IPS DF 4.7 (cell line): Measurements from ENCODE around the gene FREM1.

Experiments
- DNase-seq: peaks from one replicate; pipeline ENCODE4 v3.0.0-alpha.2; 2013; ENCODE audit warnings: low spot score; ENCODE audit errors: extremely low read depth

FREM1 gene

DNA sequence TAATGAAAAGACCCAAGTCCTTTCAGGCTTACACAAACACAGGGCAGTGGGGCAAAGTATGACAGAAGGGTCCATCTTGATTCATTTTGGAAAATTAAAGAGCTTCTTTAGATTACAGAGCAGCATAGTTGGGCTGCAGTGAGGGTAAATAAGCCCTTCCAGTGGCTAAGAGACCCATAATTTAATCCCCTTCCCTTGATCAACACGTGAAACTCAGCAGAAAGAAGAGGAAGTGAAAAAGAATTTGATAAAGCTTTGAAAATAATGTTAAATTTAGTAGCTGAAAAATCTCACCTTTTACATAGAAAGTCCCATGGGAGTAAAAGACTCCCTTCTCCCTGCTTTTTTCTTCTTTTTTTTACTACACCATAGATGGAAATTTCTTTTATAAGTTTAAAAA is 87.6 kb downstream of the FREM1 start:
- no peak for DNase-seq

- DNase-seq, result no peak
These were observed 91.0 kb downstream of the FREM1 start for GRCh38 chr9:14819183-14819582.

- DNase-seq, result no peak
These were observed 96.0 kb downstream of the FREM1 start for GRCh38 chr9:14814249-14814628.

DNA sequence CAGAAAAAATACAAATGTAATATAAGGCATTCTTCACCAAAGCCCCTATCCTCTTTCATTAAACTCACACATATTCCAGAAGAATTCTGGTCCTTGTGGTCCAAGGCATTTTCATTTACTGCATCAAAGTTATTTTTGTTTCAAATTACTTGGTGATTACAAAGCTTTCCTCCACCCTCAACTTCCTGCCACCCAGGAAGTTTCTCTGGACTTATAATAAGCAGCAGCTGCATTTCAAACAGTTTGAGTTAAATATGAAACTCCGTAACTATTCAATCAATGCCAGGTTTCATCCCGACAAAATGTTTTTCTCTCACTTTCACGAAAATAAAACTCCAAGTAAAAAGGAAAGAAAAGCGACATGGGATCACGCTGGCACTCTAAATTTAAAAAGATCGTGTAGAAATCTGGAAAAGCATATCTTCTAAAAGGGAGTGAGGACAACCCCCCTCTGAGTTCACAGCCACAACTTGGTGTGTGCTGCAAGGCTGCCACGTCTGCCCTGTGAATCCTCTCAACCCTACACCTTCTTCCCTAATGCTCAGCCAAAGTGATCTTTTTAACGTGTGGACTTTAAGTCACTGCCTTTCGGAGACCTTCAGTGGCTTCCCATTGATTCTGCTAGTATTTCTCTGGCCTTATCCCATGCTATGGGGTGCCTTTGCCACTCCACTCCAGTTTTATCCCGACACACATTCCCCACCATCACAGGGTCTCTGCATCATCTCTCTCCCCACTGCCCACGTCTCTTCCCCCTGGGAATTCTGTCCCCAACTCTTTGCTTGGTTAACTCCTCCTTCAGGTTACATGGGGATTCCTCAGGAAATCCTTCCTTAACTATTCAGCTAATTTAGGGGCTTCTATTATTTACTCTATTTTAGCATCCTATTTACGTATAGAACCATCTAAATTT is 96.6 kb downstream of the FREM1 start:
- no peak for DNase-seq

DNA sequence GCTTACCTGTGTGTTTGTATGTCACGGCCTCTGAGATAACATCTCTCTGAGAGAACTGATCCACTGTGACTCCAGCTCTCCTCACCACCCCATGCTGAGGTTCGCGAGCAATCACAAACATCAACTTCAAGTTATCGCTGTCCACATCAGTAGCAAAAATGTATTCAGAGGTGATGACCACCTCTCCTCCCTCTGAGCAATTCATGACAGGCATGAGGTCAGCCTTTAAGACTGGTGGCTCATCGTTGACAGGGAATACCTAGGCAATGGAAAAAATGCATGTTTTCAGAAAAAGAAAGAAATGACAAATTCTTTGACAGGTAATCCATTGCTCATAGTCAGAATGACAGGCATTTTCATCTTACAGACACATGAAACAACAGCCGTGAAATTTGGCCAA is 97.4 kb downstream of the FREM1 start:
- no peak for DNase-seq

GRCh38 chr9:14811844-14812243 is 98.4 kb downstream of the FREM1 start:
- no peak for DNase-seq

DNA sequence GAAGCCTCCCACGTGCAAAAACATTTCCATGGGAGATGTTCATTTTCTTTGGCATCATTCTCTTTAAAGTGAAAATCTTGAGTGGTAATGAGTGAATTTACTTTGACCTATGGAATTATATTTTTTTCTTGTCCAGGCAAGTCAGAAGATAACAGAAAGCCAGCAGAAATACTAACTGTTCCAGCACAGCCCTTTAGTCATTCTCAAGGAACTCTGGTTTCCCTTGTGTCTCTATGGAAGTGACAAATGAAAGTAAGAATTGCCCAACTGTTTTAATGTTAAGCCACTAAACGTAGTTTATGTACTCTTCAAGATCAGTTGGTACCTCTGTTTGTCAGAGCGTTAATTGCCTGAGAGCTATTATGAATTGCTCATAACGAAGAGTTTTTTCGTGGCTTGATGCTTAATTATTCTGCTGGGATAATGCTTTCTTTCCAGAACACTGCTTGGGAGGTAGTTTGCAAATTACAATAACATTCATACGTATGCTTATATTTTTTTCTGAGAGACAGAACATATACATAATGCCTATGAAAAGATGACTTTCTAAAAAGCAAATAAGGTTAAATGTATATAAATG is 103.2 kb downstream of the FREM1 start:
- DNase-seq, result no peak

DNA sequence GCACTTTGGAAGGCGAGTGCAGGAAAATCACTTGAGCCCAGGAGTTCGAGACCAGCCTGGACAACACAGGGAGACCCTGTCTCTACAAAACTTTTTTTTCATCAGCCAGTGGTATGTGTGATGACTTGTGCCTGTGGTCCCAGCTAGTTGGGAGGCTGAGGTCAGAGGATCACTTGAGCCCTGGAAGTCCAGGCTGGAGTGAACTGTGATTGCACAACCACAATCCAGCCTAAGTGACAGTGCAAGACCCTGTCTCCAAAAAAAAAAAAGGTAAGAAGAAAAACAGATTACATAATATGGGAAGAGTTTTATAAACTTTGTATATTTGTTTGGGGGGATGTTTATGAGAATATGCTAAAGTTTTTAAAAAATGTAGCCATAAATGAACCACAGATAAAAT is 111.2 kb downstream of the FREM1 start:
- DNase-seq, result no peak

- no peak for DNase-seq
These were observed 112.8 kb downstream of the FREM1 start for GRCh38 chr9:14797435-14797834.

DNA sequence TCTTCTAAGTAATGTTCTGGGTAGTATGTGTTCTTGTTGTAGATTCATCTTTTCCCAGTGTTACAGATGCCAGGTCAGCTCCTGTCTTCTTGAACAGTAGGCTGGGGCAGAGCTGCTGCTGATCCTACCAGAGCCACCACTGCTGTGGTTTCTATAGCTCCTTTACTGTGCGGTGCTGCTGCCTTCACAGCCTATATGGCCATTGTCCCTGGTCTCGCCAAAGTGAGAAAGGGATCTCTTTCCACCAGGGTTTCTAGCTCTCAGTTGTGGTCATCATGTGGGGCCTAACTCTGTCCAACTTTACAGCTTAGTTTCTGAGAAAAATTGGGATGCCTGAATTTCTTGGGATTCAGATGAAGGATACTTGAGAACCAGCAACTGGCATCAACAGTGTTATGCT is 116.8 kb downstream of the FREM1 start:
- DNase-seq, result no peak

DNA sequence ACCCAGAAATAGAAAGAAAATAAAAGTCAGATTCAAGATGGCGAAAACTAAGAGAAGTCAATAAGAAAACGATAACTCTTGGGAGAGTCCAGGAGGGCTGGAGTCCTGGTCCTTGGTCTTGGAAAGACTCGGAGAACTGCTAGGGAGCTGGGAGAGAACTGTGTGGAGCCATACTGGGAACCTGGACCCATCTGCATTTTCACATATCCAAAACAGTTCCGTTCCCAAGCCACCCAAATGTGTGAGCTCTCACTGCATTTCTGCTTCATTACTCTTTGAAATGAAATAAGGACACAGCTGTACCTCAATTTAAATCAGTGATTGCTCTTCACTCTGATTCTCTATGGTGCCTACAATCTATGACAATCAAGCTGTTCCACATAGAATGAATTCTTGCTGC is 119.6 kb downstream of the FREM1 start:
- DNase-seq, result no peak

GRCh38 chr9:14788846-14789245 is 121.4 kb downstream of the FREM1 start:
- no peak for DNase-seq

DNA sequence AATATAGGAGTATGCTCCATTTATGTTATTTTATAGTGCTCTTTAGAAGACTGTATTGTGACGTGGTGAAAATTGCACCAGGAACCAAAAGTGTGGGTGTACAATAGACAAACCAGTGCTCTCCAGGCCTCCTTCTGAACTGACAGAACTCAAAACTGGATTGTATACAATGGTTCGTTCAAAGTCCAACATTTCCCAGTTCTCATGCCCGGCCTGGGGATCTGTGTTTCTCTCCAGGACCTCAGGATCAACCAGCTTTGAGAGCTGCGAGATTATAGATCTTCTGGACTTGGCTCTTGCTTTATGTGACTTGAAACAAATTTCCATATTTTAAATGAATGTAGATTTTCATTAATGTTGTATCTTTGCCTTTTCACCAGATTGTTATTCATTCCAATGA is 126.9 kb downstream of the FREM1 start:
- DNase-seq, result no peak

- DNase-seq, result no peak
These were observed 127.8 kb downstream of the FREM1 start for GRCh38 chr9:14782286-14783051.

GRCh38 chr9:14780693-14781092 is 129.5 kb downstream of the FREM1 start:
- DNase-seq, result no peak

DNA sequence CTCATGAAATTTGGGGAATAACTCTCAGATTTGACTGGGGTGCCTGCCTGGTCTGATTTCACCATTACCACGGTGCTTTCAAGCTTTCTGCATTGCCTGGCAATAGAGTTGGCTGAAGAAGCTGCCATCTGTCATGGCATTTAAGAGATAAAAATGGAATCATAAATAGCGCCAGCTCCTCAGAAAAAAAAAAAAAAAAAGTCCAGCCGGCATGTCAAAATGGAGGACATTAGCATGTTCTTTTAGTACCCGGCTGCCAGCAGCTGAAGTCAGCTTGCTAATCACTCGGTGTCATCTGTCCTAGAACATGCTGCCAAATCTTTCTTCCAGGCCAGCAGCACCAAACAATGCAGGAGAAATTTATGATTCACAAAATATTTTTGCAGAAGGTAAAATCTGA is 130.0 kb downstream of the FREM1 start:
- DNase-seq, result no peak

GRCh38 chr9:14779566-14780022 is 130.6 kb downstream of the FREM1 start:
- no peak for DNase-seq

DNA sequence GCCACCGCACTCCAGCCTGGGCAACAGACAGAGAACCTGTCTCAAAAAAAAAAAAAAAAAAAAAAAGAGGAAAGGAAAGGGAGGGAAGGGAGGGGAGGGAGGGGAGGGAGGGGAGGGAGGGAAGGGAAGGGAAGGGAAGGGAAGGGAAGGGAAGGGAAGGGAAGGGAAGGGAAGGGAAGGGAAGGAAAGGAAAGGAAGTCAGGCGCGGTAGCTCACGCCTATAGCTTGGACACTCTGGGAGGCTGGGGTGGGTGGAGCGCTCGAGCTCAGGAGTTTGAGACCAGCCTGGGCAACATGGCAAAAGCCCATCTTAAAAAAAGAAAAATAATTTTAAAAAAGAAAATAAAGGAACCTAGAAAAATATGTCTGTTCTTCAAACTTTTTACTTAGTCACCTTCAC is 131.7 kb downstream of the FREM1 start:
- DNase-seq, result no peak

DNA sequence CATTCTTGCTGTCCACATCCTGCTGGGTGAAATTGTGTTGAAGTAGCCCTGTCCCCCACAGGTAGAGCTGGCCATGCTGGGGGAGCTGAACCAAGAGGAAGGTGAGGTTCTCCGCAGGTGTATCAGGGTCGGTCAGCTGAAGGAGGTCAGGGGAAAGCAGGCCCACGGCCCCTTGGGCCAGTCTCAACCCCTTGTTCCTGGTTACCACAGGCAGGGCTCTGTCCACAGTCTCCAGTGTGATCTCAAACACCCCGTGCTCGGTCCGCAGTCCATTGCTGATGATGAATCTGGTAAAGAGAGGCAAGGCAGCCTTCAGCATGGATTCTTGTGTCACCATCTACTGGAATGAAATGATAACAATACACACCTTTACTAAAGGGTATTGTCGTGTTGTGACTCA is 134.3 kb downstream of the FREM1 start:
- DNase-seq, result no peak

DNA sequence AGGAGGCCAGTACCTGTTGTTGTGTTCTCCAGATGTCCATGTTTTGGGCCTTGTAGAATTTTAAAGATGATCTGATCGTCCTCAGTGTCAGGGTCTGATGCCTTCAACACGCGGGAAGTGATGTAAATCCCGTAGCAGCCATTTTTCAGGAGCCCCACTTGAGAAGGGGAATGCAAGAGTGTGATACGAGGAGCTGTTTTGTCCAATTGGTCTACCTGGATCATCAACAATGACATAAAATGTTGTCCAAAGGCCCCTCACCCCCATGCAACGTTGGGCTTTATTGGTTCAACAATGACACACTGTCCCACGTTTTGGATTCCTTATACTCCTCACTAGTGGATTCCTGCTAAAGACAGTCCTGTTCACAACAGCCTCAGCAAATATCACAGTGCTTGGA is 139.6 kb downstream of the FREM1 start:
- no peak for DNase-seq

GRCh38 chr9:14769230-14769571 is 141.0 kb downstream of the FREM1 start:
- DNase-seq, result no peak
